Measurements from ENCODE around the gene UNC5B.

GRCh38 chr10:71306979-71307378, 94.6 kb downstream of the UNC5B start:
- TF ChIP-seq, protein P1, sequence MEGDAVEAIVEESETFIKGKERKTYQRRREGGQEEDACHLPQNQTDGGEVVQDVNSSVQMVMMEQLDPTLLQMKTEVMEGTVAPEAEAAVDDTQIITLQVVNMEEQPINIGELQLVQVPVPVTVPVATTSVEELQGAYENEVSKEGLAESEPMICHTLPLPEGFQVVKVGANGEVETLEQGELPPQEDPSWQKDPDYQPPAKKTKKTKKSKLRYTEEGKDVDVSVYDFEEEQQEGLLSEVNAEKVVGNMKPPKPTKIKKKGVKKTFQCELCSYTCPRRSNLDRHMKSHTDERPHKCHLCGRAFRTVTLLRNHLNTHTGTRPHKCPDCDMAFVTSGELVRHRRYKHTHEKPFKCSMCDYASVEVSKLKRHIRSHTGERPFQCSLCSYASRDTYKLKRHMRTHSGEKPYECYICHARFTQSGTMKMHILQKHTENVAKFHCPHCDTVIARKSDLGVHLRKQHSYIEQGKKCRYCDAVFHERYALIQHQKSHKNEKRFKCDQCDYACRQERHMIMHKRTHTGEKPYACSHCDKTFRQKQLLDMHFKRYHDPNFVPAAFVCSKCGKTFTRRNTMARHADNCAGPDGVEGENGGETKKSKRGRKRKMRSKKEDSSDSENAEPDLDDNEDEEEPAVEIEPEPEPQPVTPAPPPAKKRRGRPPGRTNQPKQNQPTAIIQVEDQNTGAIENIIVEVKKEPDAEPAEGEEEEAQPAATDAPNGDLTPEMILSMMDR (IDR thresholded peaks at IDR 0.05): no peak
- no peak for TF ChIP-seq EP300 (IDR thresholded peaks at IDR 0.05)
- no peak for TF ChIP-seq POLR2AphosphoS5 (IDR thresholded peaks at IDR 0.05)

Data from sigmoid colon (tissue), 4 donors.